HepG2 (cell line): ENCODE data around the gene YEATS4. TPM values are rescaled to one million over a fixed set of nuclear protein-coding genes. Genes with fewer than 3 reads are reported as not detected.

ENCODE experiments used
- BRD4 ChIP-seq: sonication (generic); formaldehyde crosslinking; IDR thresholded peaks from 2 replicates; pipeline ENCODE4 v1.4.0; 2020; ENCODE audit warnings: missing genetic modification reagents
- CBX2 ChIP-seq, 2 experiments: fragments of 200-600 bp in 1 of 2; sonication (generic); formaldehyde crosslinking in 1 of 2; IDR thresholded peaks; 2 replicates each; pipeline versions ENCODE4 v1.7.0 to v1.8.1; 2018 to 2022; ENCODE audit warnings: low read depth in 2 of 2, low read length in 1 of 2, mild to moderate bottlenecking in 1 of 2, missing genetic modification reagents in 1 of 2
- CEBPG ChIP-seq: IDR thresholded peaks from 2 replicates; pipeline ENCODE4 v1.6.1; 2016
- DR1 ChIP-seq: sonication (generic); formaldehyde crosslinking; IDR thresholded peaks from 2 replicates; pipeline ENCODE4 v1.8.0; 2021; ENCODE audit warnings: mild to moderate bottlenecking, missing genetic modification reagents, inconsistent platforms
- EED ChIP-seq: sonication (generic); formaldehyde crosslinking; IDR thresholded peaks from 2 replicates; pipeline ENCODE4 v1.5.0; 2020; ENCODE audit warnings: mild to moderate bottlenecking, missing genetic modification reagents
- FOSL2 ChIP-seq: sonication (generic); formaldehyde crosslinking; IDR thresholded peaks from 2 replicates; pipeline ENCODE4 v1.4.0; 2020; ENCODE audit warnings: missing genetic modification reagents
- HDAC1 ChIP-seq: sonication (generic); formaldehyde crosslinking; IDR thresholded peaks from 2 replicates; pipeline ENCODE4 v1.5.1; 2020; ENCODE audit warnings: mild to moderate bottlenecking, missing genetic modification reagents
- HINFP ChIP-seq: sonication (generic); formaldehyde crosslinking; IDR thresholded peaks from 2 replicates; pipeline ENCODE4 v1.4.0; 2020; ENCODE audit warnings: low read depth, mild to moderate bottlenecking, missing genetic modification reagents
- NFAT5 ChIP-seq: sonication (generic); formaldehyde crosslinking; IDR thresholded peaks from 2 replicates; pipeline ENCODE4 v1.4.0; 2020; ENCODE audit warnings: missing genetic modification reagents
- NR3C1 ChIP-seq: sonication (generic); formaldehyde crosslinking; IDR thresholded peaks from 2 replicates; pipeline ENCODE4 v1.4.0; 2020; ENCODE audit warnings: missing genetic modification reagents
- ZBTB44 ChIP-seq: sonication (generic); formaldehyde crosslinking; IDR thresholded peaks from 2 replicates; pipeline ENCODE4 v1.4.0; 2020; ENCODE audit warnings: missing genetic modification reagents
- ZNF136 ChIP-seq: sonication (generic); formaldehyde crosslinking; IDR thresholded peaks from 2 replicates; pipeline ENCODE4 v1.8.1; 2022; ENCODE audit warnings: low read depth, mild to moderate bottlenecking, moderate library complexity, missing genetic modification reagents
- ZNF264 ChIP-seq: sonication (generic); formaldehyde crosslinking; IDR thresholded peaks from 2 replicates; pipeline ENCODE4 v1.4.0; 2020; ENCODE audit warnings: missing genetic modification reagents
- ZNF276 ChIP-seq: sonication (generic); formaldehyde crosslinking; IDR thresholded peaks from 2 replicates; pipeline ENCODE4 v1.4.0; 2020; ENCODE audit warnings: mild to moderate bottlenecking, low read depth, missing genetic modification reagents
- ZNF292 ChIP-seq: sonication (generic); formaldehyde crosslinking; IDR thresholded peaks from 2 replicates; pipeline ENCODE4 v1.8.1; 2022; ENCODE audit warnings: mild to moderate bottlenecking, low read depth, missing genetic modification reagents, borderline replicate concordance
- ZNF552 ChIP-seq: sonication (generic); formaldehyde crosslinking; IDR thresholded peaks from 2 replicates; pipeline ENCODE4 v1.9.0; 2022; ENCODE audit warnings: missing genetic modification reagents, mild to moderate bottlenecking, borderline replicate concordance
- ZNF597 ChIP-seq: sonication (generic); formaldehyde crosslinking; IDR thresholded peaks from 2 replicates; pipeline ENCODE4 v1.5.0; 2020; ENCODE audit warnings: missing genetic modification reagents
- ZNF891 ChIP-seq: sonication (generic); formaldehyde crosslinking; IDR thresholded peaks from 2 replicates; pipeline ENCODE4 v1.5.0; 2020; ENCODE audit warnings: mild to moderate bottlenecking, missing genetic modification reagents
- polyA plus RNA-seq, 8 experiments: library from polyadenylated mRNA; depleted of rRNA in 3 of 8; stranded (reverse) in 7 of 8; unstranded in 1 of 8; fragments of >200 nt; fragmentation: Illumina TruSeq in 4 of 8; extraction: Trizol in 4 of 8; gene quantifications; 2 replicates each; pipeline versions ENCODE4 v1.2.1 to v1.2.3, GENCODE V29; 2011 to 2016; ENCODE audit warnings: low read depth in 4 of 8, missing spikeins in 1 of 8, mixed read lengths in 1 of 8; ENCODE audit not compliant: insufficient read depth in 1 of 8
- total RNA-seq, 5 experiments: library from RNA; depleted of rRNA; stranded (reverse); fragments of >200 nt; fragmentation: Illumina TruSeq; extraction: Trizol; gene quantifications; 2 replicates each; pipeline ENCODE4 v1.2.3, GENCODE V29; 2016; ENCODE audit warnings: low read depth in 1 of 5

YEATS4 gene
- total and polyA plus RNA-seq, 2 of the 13 experiments (the other 11 are each of a cell fraction or from before 2014, with no cell fraction given) = 16.8 to 45.0 TPM

GRCh38 chr12:69354556-69355187 lies 4.9 kb upstream of the YEATS4 start (continued):
- TF ChIP-seq ZBTB44 (no peak), NFAT5 (CRISPR knock-in tag) (peak; percentile 80; the same call in 1 of the 2 replicates), ZNF552 (no peak), EED (no peak), ZNF264 (CRISPR knock-in tag) (0 out of 2 replicates have a peak, but pooled peaks have one; percentile 27), CEBPG (CRISPR knock-in tag) (peak; percentile 60), ZNF292 (CRISPR knock-in tag) (no peak), ZNF276 (CRISPR knock-in tag) (no peak), DR1 (CRISPR knock-in tag) (no peak), ZNF136 (CRISPR knock-in tag) (no peak), HINFP (CRISPR knock-in tag) (peak; percentile 89), NR3C1 (CRISPR knock-in tag) (no peak), ZNF891 (CRISPR knock-in tag) (no peak), BRD4 (CRISPR knock-in tag) (0 out of 2 replicates have a peak, but pooled peaks have one; percentile 52), ZNF597 (CRISPR knock-in tag) (no peak), CBX2 (IDR thresholded peaks at IDR 0.05; ENCODE audit: low read depth, low read length) (no peak), CBX2 (CRISPR knock-in tag; IDR thresholded peaks at IDR 0.05; ENCODE audit: low read depth) (no peak), FOSL2 (CRISPR knock-in tag) (0 out of 2 replicates have a peak, but pooled peaks have one; percentile 8), HDAC1 (CRISPR knock-in tag) (0 out of 2 replicates have a peak, but pooled peaks have one; percentile 33)
